MCF 10A (cell line): Measurements from ENCODE around the gene CD209. TPM values are rescaled to one million over a fixed set of nuclear protein-coding genes. Genes with fewer than 3 reads are reported as not detected.
"Not testable (repeated sequence)": the region's sequence is repeated elsewhere in the genome, so short reads cannot be mapped to it uniquely, and the experiment has no call there.

Experiments used
- Bru-seq: library from RNA; stranded (reverse); fragments of 400-500 nt; gene quantifications from one replicate; lab custom pipeline; 2021; lab: Mats Ljungman, UMichigan
- BruChase-seq, 2 experiments: library from RNA; stranded (reverse); fragments of 400-500 nt; gene quantifications; one replicate each; lab custom pipeline; 2021; lab: Mats Ljungman, UMichigan
- BruUV-seq: library from RNA; stranded (reverse); fragments of 400-500 nt; replicated peaks from 2 replicates; lab custom pipeline; 2021; lab: Mats Ljungman, UMichigan
- CTCF ChIA-PET: fragments of 300-600 bp; sonication (Branson Sonifier 250); formaldehyde crosslinking; extraction: SDS; loops from one replicate; lab custom pipeline; 2021; ENCODE audit warnings: antibody characterized with exemption, inconsistent platforms; lab: Yijun Ruan, JAX
- POLR2A ChIA-PET: fragments of 300-600, 350-650 bp; sonication (Branson Sonifier 250); formaldehyde crosslinking; extraction: SDS; loops from one replicate; lab custom pipeline; 2020; ENCODE audit warnings: antibody characterized with exemption, inconsistent platforms; lab: Yijun Ruan, JAX
- DNase-seq: peaks from one replicate; pipeline ENCODE4 v3.0.0-alpha.2; 2018; ENCODE audit not compliant: unreplicated experiment
- H3K27ac Mint-ChIP-seq: one replicate; pipeline ENCODE4 v1.8.0; 2022; ENCODE audit warnings: mild to moderate bottlenecking, low read depth, mixed read lengths; ENCODE audit not compliant: unreplicated experiment
- H3K27me3 Mint-ChIP-seq: one replicate; pipeline ENCODE4 v1.8.0; 2022; ENCODE audit warnings: mixed read lengths; ENCODE audit not compliant: insufficient read depth, unreplicated experiment
- H3K36me3 Mint-ChIP-seq: one replicate; pipeline ENCODE4 v1.8.0; 2022; ENCODE audit warnings: mild to moderate bottlenecking, moderate library complexity, mixed read lengths; ENCODE audit not compliant: insufficient read depth, unreplicated experiment
- H3K4me1 Mint-ChIP-seq: one replicate; pipeline ENCODE4 v1.8.0; 2022; ENCODE audit warnings: mixed read lengths; ENCODE audit not compliant: insufficient read depth, unreplicated experiment
- H3K4me3 Mint-ChIP-seq: one replicate; pipeline ENCODE4 v1.8.0; 2022; ENCODE audit warnings: mild to moderate bottlenecking, moderate library complexity, mixed read lengths; ENCODE audit not compliant: unreplicated experiment
- H3K9me3 Mint-ChIP-seq: one replicate; pipeline ENCODE4 v1.8.0; 2022; ENCODE audit warnings: mixed read lengths; ENCODE audit not compliant: unreplicated experiment
- CTCF ChIP-seq: fragments of 200-600 bp; IDR thresholded peaks from one replicate; pipeline ENCODE4 v1.8.0; 2022; ENCODE audit warnings: antibody characterized with exemption, mild to moderate bottlenecking; ENCODE audit not compliant: unreplicated experiment
- intact Hi-C: fragments of 100-400 bp; cut with micrococcal nuclease; formaldehyde crosslinking; loops from 2 replicates; pipeline ENCODE4 v1.14.1; 2022
- long read RNA-seq: library from polyadenylated mRNA; stranded (forward); transcript quantifications from one replicate; pipeline ENCODE4 v2.0.0, GENCODE V29; 2022
- total RNA-seq: library from RNA; stranded (reverse); gene quantifications from 2 replicates; pipeline ENCODE4 v1.2.3, GENCODE V29; 2022

CD209 gene
- total RNA-seq (not detected in 2 replicates), Bru-seq, nascent RNA (not detected), BruChase-seq, experiment 1, labeled RNA remaining after a 6-hour chase (not detected), BruChase-seq, experiment 2, labeled RNA remaining after a 2-hour chase (not detected)
- long read RNA-seq, result 0 reads

- Mint-ChIP-seq H3K27me3 (peaks cover 47% of the 10 kb centered on the region), H3K27ac (no peak within 1 kb of the TSS), H3K36me3 (no peaks in the 10 kb centered on the region), H3K9me3 (peaks cover 7% of the 10 kb centered on the region), H3K4me3 (no peak within 1 kb of the TSS), H3K4me1 (peaks cover 7% of the 10 kb centered on the region)
- BruUV-seq, result no TSS peak
- CTCF ChIA-PET, result interaction anchor here (0.6 to 1.7 kb wide), 4 partner anchors 8 to 122 kb away, joined by 3 to 6 read pairs (median 4); partner anchors contain the start of gene TRAPPC5
- no peak for DNase-seq
- POLR2A ChIA-PET, result no interaction called here
- intact Hi-C loops, result no loop called here
- no peak for TF ChIP-seq CTCF
Observed at GRCh38 chr19:7746903-7747884, at the start of gene CD209. Gene CD209, minus strand, starts transcription at chr19:7747534. Its CDS starts 23 bp downstream, at chr19:7747511.

- BruUV-seq, result no TSS peak
- H3K4me1 Mint-ChIP-seq, result no peaks in the 10 kb centered on the region
- CTCF ChIA-PET, result interaction anchor here (0.6 to 1.7 kb wide), 4 partner anchors 54 to 413 kb away, joined by 3 to 7 read pairs (median 3); no protein-coding TSS in a partner anchor
- TF ChIP-seq CTCF, result no peak
- no peaks in the 10 kb centered on the region for H3K9me3 Mint-ChIP-seq
- H3K27me3 Mint-ChIP-seq, result no peaks in the 10 kb centered on the region
- H3K27ac Mint-ChIP-seq, result no peak overlapping the region
- H3K36me3 Mint-ChIP-seq, result no peaks in the 10 kb centered on the region
- POLR2A ChIA-PET, result interaction anchor here (0.7 to 1.2 kb wide), 3 partner anchors 15 to 124 kb away, joined by 3 to 4 read pairs (median 3); no protein-coding TSS in a partner anchor
- intact Hi-C loops, result no loop called here
- H3K4me3 Mint-ChIP-seq, result no peak overlapping the region
- no peak for DNase-seq
Observed at GRCh38 chr19:7795555-7796161, 48.3 kb upstream of the CD209 start.

- no TSS peak for BruUV-seq
- no peaks in the 10 kb centered on the region for H3K4me1 Mint-ChIP-seq
- no peak for DNase-seq
- intact Hi-C loops, result no loop called here
- no peaks in the 10 kb centered on the region for H3K36me3 Mint-ChIP-seq
- no peak overlapping the region for H3K27ac Mint-ChIP-seq
- H3K4me3 Mint-ChIP-seq, result no peak overlapping the region
- CTCF ChIA-PET, result interaction anchor here (0.6 to 1.0 kb wide), 2 partner anchors 8 to 113 kb away, joined by 4 read pairs; partner anchors contain the start of gene TRAPPC5
- no peak for TF ChIP-seq CTCF
- POLR2A ChIA-PET, result no interaction called here
- no peaks in the 10 kb centered on the region for H3K9me3 Mint-ChIP-seq
- H3K27me3 Mint-ChIP-seq, result no peaks in the 10 kb centered on the region
Observed at GRCh38 chr19:7793493-7793892, 46.2 kb upstream of the CD209 start.

GRCh38 chr19:7792701-7793100, 45.4 kb upstream of the CD209 start:
- H3K4me3 Mint-ChIP-seq, H3K4me1 Mint-ChIP-seq, H3K27me3 Mint-ChIP-seq, H3K9me3 Mint-ChIP-seq, intact Hi-C loops, DNase-seq, H3K27ac Mint-ChIP-seq, POLR2A ChIA-PET, H3K36me3 Mint-ChIP-seq, BruUV-seq: not testable (repeated sequence)
- CTCF ChIA-PET, result interaction anchor here (0.6 to 1.0 kb wide), 3 partner anchors 9 to 112 kb away, joined by 3 to 4 read pairs (median 4); partner anchors contain the start of gene TRAPPC5
